B cell (primary cell): Measurements from ENCODE around the gene FREM2.

Experiments used
- EZH2 ChIP-seq: IDR thresholded peaks from 2 replicates; pipeline ENCODE4 v1.6.1; 2012; ENCODE audit warnings: borderline replicate concordance, low read depth, mild to moderate bottlenecking, moderate library complexity, low read length; ENCODE audit not compliant: insufficient read depth, poor library complexity, severe bottlenecking
- TF ChIP-seq, protein P1 (sequence below): fragments of 200-600 bp; IDR thresholded peaks from one replicate; pipeline ENCODE4 v1.8.0; 2022; ENCODE audit warnings: antibody characterized with exemption, mild to moderate bottlenecking

DNA sequence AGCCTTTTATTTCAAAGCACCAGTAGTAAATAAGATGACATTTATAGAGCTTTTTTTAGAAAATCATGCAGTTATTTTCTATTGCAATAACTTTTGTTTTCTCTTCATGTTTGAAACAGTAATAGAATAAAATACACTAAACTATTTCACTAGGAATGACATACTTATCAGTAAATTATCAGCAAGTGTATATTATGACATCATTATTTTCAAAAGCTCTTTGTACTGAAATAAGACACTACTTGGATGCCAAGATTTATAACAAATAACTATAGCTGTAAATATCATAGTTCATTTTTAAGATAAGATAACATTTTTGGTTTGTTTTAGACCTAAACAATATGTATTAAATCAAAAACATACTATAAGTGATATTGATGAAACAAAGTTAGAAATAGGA, 246.9 kb downstream of the FREM2 start:
- TF ChIP-seq, protein P1, sequence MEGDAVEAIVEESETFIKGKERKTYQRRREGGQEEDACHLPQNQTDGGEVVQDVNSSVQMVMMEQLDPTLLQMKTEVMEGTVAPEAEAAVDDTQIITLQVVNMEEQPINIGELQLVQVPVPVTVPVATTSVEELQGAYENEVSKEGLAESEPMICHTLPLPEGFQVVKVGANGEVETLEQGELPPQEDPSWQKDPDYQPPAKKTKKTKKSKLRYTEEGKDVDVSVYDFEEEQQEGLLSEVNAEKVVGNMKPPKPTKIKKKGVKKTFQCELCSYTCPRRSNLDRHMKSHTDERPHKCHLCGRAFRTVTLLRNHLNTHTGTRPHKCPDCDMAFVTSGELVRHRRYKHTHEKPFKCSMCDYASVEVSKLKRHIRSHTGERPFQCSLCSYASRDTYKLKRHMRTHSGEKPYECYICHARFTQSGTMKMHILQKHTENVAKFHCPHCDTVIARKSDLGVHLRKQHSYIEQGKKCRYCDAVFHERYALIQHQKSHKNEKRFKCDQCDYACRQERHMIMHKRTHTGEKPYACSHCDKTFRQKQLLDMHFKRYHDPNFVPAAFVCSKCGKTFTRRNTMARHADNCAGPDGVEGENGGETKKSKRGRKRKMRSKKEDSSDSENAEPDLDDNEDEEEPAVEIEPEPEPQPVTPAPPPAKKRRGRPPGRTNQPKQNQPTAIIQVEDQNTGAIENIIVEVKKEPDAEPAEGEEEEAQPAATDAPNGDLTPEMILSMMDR, result no peak
- no peak for TF ChIP-seq EZH2
